DND-41 (cell line): ENCODE results near the gene RSPO3.

Experiments
- ATAC-seq: fragments of 200-7000 bp; cut with Tn5 transposase; 3 replicates; pipeline ENCODE4 v1.9.1; 2021; ENCODE audit warnings: low read depth; ENCODE audit not compliant: insufficient read depth
- DNase-seq: peaks from one replicate; pipeline ENCODE4 v3.0.0-alpha.2; 2020
- H2AFZ ChIP-seq: 2 replicates; pipeline ENCODE4 v1.6.0; 2012; ENCODE audit warnings: low read depth, low read length
- H3K27ac ChIP-seq: 2 replicates; pipeline ENCODE4 v1.5.1; 2012; ENCODE audit warnings: low read length, inconsistent platforms
- H3K27me3 ChIP-seq: fragments of 200-600 bp; sonication (generic); 2 replicates; pipeline ENCODE4 v1.6.0; 2012; ENCODE audit warnings: low read length, mild to moderate bottlenecking, inconsistent platforms; ENCODE audit not compliant: insufficient read depth, poor library complexity
- H3K36me3 ChIP-seq: 2 replicates; pipeline ENCODE4 v1.5.1; 2012; ENCODE audit warnings: low read length, inconsistent platforms; ENCODE audit not compliant: insufficient read depth
- H3K4me1 ChIP-seq: 2 replicates; pipeline ENCODE4 v1.5.1; 2012; ENCODE audit warnings: mild to moderate bottlenecking, low read length; ENCODE audit not compliant: insufficient read depth
- H3K4me2 ChIP-seq: 2 replicates; pipeline ENCODE4 v1.6.0; 2012; ENCODE audit warnings: mild to moderate bottlenecking, moderate library complexity, low read length, inconsistent platforms; ENCODE audit not compliant: insufficient read depth
- H3K4me3 ChIP-seq, 2 experiments: fragments of 200-600 bp in 1 of 2; shearing (Covaris generic) in 1 of 2; 2 replicates each; pipeline ENCODE4 v1.5.1; 2012 to 2016; ENCODE audit warnings: inconsistent platforms in 2 of 2, low read length in 2 of 2, mild to moderate bottlenecking in 2 of 2, low read depth in 1 of 2, moderate library complexity in 1 of 2
- H3K79me2 ChIP-seq: 2 replicates; pipeline ENCODE4 v1.6.0; 2012; ENCODE audit warnings: low read length, inconsistent platforms; ENCODE audit not compliant: insufficient read depth
- H3K9ac ChIP-seq: 2 replicates; pipeline ENCODE4 v1.6.0; 2012; ENCODE audit warnings: low read depth, mild to moderate bottlenecking, inconsistent platforms, low read length, moderate library complexity
- H3K9me3 ChIP-seq: 2 replicates; pipeline ENCODE4 v1.5.1; 2012; ENCODE audit warnings: low read length, moderate library complexity, mild to moderate bottlenecking, inconsistent platforms; ENCODE audit not compliant: insufficient read depth, severe bottlenecking
- H4K20me1 ChIP-seq: 2 replicates; pipeline ENCODE4 v1.6.0; 2012; ENCODE audit warnings: low read length; ENCODE audit not compliant: insufficient read depth
- EZH2 ChIP-seq: IDR thresholded peaks from 3 replicates; pipeline ENCODE4 v1.6.1; 2012; ENCODE audit warnings: borderline replicate concordance, low read depth, mild to moderate bottlenecking, moderate library complexity, low read length, inconsistent platforms; ENCODE audit not compliant: severe bottlenecking
- TF ChIP-seq, protein P1 (sequence below): IDR thresholded peaks from 2 replicates; pipeline ENCODE4 v1.5.1; 2012; ENCODE audit warnings: borderline replicate concordance, low read length, moderate library complexity, mild to moderate bottlenecking; ENCODE audit not compliant: poor library complexity, severe bottlenecking; ENCODE audit errors: extremely low read depth

Gene RSPO3

DNA sequence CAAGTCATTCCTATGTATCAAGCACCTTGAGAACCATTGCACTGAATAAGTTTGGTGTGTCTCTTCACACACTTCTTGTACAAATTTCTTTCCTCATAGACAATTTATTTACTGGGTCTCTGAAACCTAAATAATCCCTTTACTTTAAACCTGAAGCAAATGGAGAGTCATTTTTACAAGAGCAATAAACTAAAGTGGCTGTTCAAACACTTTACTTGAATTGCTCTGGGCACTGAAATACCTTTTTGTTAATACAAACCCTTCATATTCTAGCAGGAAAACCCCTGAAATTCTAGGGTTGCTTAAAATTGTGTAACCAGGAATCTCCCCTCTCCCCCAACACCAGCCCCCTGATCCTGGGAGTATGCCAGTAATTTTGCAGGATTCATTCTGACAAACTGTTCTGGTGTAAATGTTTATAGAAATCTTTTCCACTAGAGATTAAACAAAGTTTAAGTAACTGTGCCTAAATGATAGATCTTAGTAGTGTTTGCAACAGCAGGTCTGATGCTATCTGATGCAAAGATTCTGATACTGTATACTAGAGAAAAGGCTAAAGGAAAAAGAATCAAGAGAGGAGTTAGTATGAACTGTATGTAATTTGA, 13.4 kb downstream of the RSPO3 start:
- no peaks in the 10 kb centered on the region for H3K36me3 ChIP-seq

DNA sequence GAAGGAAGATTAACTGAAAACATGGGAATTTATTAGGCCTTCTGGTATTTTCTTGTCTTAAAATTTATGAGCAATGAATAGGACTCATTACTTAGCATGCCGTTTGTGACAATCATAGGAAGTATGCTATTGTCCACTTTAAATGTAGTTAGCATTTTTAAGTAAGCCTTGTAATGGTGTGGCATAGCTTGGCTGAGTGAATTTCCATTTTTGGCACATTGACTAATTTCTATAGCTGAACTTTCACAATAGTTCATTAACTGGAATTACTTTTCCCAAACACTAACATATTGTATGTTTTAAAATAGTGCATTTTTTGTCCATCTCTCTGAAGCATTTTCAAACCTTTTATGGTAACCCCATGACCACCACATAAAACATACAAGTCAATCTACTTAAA, 15.7 kb downstream of the RSPO3 start:
- Histone ChIP-seq H3K27me3 (no peaks in the 10 kb centered on the region), H4K20me1 (no peaks in the 10 kb centered on the region), H2AFZ (no peak overlapping the region), H3K36me3 (no peaks in the 10 kb centered on the region), H3K4me3 (no peak overlapping the region), H3K27ac (no peak overlapping the region), H3K4me2 (no peak overlapping the region), H3K9ac (no peak overlapping the region), H3K9me3 (no peaks in the 10 kb centered on the region), H3K4me1 (no peaks in the 10 kb centered on the region), H3K79me2 (no peaks in the 10 kb centered on the region)
- TF ChIP-seq, protein P1, sequence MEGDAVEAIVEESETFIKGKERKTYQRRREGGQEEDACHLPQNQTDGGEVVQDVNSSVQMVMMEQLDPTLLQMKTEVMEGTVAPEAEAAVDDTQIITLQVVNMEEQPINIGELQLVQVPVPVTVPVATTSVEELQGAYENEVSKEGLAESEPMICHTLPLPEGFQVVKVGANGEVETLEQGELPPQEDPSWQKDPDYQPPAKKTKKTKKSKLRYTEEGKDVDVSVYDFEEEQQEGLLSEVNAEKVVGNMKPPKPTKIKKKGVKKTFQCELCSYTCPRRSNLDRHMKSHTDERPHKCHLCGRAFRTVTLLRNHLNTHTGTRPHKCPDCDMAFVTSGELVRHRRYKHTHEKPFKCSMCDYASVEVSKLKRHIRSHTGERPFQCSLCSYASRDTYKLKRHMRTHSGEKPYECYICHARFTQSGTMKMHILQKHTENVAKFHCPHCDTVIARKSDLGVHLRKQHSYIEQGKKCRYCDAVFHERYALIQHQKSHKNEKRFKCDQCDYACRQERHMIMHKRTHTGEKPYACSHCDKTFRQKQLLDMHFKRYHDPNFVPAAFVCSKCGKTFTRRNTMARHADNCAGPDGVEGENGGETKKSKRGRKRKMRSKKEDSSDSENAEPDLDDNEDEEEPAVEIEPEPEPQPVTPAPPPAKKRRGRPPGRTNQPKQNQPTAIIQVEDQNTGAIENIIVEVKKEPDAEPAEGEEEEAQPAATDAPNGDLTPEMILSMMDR = no peak
- TF ChIP-seq EZH2 = no peak
- no peak for ATAC-seq
- no peak for DNase-seq

More for the DNA sequence above, 13.4 kb downstream of the RSPO3 start:
- H3K79me2 ChIP-seq = no peaks in the 10 kb centered on the region
- DNase-seq = no peak
- no peak for ATAC-seq
- no peaks in the 10 kb centered on the region for H4K20me1 ChIP-seq
- H3K27me3 ChIP-seq = no peaks in the 10 kb centered on the region
- TF ChIP-seq, protein P1 = no peak
- TF ChIP-seq EZH2 = no peak
- no peaks in the 10 kb centered on the region for H3K9me3 ChIP-seq
- no peak overlapping the region for H3K9ac ChIP-seq
- H3K4me2 ChIP-seq = no peak overlapping the region
- H3K4me3 ChIP-seq = no peak overlapping the region
- no peak overlapping the region for H2AFZ ChIP-seq
- H3K27ac ChIP-seq = no peak overlapping the region
- no peaks in the 10 kb centered on the region for H3K4me1 ChIP-seq

DNA sequence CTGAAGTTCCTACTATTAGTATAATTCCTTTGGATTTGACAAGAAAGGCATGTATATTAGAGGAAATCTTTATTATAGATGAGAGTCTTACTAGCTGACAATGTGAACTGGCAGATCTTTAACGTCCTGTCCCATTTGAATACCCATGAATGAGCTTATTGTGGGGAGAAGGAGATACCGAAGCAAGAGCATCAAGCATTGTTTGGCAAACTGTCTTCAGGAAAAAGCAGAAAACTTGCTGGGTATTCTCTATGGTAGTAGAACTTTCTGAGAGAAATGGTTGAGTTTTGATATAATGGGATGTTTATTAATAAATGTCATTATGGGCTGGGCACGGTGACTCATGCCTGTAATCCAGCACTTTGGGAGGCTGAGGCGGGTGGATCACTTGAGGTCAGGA, 18.3 kb downstream of the RSPO3 start:
- no peak for ATAC-seq
- H2AFZ ChIP-seq = no peak overlapping the region
- H3K36me3 ChIP-seq = no peaks in the 10 kb centered on the region
- H3K27me3 ChIP-seq = no peaks in the 10 kb centered on the region
- no peaks in the 10 kb centered on the region for H3K79me2 ChIP-seq
- TF ChIP-seq, protein P1 = no peak
- no peak for TF ChIP-seq EZH2
- H4K20me1 ChIP-seq = no peaks in the 10 kb centered on the region
- no peaks in the 10 kb centered on the region for H3K9me3 ChIP-seq
- H3K4me1 ChIP-seq = no peaks in the 10 kb centered on the region
- no peak overlapping the region for H3K9ac ChIP-seq
- H3K4me2 ChIP-seq = no peak overlapping the region
- no peak overlapping the region for H3K27ac ChIP-seq
- H3K4me3 ChIP-seq = no peak overlapping the region
- no peak for DNase-seq

DNA sequence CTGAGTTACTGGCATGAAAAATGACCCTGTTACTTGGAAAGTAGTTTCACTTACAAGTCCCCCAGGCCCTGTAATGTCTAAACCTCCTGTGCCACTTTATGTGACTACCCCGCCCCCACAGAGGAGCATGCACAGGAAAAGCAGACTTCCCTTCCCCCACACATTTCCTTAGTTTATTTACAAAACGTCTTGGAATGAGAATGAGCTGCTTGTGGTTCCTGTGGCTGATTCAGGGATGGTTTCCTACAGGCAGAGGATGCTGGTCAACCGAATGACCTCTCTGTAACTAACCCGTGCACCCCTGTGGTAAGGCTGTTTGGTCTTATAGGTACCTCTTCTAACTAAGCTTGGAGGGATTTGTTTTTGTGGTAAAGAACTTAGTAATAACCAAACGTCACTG, 28.5 kb downstream of the RSPO3 start:
- H3K4me3 ChIP-seq = no peak overlapping the region
- H3K4me1 ChIP-seq = no peaks in the 10 kb centered on the region
- H3K27me3 ChIP-seq = no peaks in the 10 kb centered on the region
- ATAC-seq = no peak
- H3K27ac ChIP-seq = no peak overlapping the region
- no peaks in the 10 kb centered on the region for H4K20me1 ChIP-seq
- TF ChIP-seq EZH2 = no peak
- TF ChIP-seq, protein P1 = no peak
- H2AFZ ChIP-seq = no peak overlapping the region
- no peak for DNase-seq
- H3K9me3 ChIP-seq = no peaks in the 10 kb centered on the region
- no peaks in the 10 kb centered on the region for H3K36me3 ChIP-seq
- no peak overlapping the region for H3K9ac ChIP-seq
- H3K4me2 ChIP-seq = no peak overlapping the region
- H3K79me2 ChIP-seq = no peaks in the 10 kb centered on the region
